GM21786 (cell line): ENCODE measurements around the gene EXOC8.

Source experiments
- ATAC-seq: cut with Tn5 transposase; IDR thresholded peaks from one replicate; pipeline ENCODE4 v1.9.1; 2021; ENCODE audit not compliant: unreplicated experiment

The EXOC8 gene

GRCh38 chr1:231337472-231338269 is at the start of gene EXOC8:
Gene EXOC8, minus strand, starts transcription at chr1:231337852. Its CDS starts 107 bp downstream, at chr1:231337745.
- peak; percentile 70 for ATAC-seq

GRCh38 chr1:231386466-231386865 is 48.8 kb upstream of the EXOC8 start:
- no peak for ATAC-seq

- no peak for ATAC-seq
Measured at GRCh38 chr1:231385416-231385748, 47.7 kb upstream of the EXOC8 start.

- no peak for ATAC-seq
Measured at GRCh38 chr1:231384696-231385415, 47.2 kb upstream of the EXOC8 start.

GRCh38 chr1:231383159-231383860 is 45.7 kb upstream of the EXOC8 start:
- no peak for ATAC-seq

GRCh38 chr1:231382426-231382825 is 44.8 kb upstream of the EXOC8 start:
- ATAC-seq = no peak

GRCh38 chr1:231381729-231382128 is 44.1 kb upstream of the EXOC8 start:
- no peak for ATAC-seq

- ATAC-seq = peak; percentile 70
Measured at GRCh38 chr1:231376875-231377549, 39.4 kb upstream of the EXOC8 start.

- ATAC-seq = no peak
Measured at GRCh38 chr1:231376101-231376500, 38.4 kb upstream of the EXOC8 start.

GRCh38 chr1:231374394-231374793 is 36.7 kb upstream of the EXOC8 start:
- ATAC-seq = no peak

GRCh38 chr1:231372501-231372900 is 34.8 kb upstream of the EXOC8 start:
- ATAC-seq = no peak

GRCh38 chr1:231369282-231369681 is 31.6 kb upstream of the EXOC8 start:
- ATAC-seq = no peak

- no peak for ATAC-seq
Measured at GRCh38 chr1:231364192-231364591, 26.5 kb upstream of the EXOC8 start.

GRCh38 chr1:231363624-231364023 is 26.0 kb upstream of the EXOC8 start:
- ATAC-seq = no peak

- no peak for ATAC-seq
Measured at GRCh38 chr1:231362325-231362724, 24.7 kb upstream of the EXOC8 start.

GRCh38 chr1:231359113-231359512 is 21.5 kb upstream of the EXOC8 start:
- no peak for ATAC-seq

- peak; percentile 86 for ATAC-seq
Measured at GRCh38 chr1:231357831-231358354, 20.2 kb upstream of the EXOC8 start.

GRCh38 chr1:231357187-231357772 is 19.6 kb upstream of the EXOC8 start:
- ATAC-seq = no peak

GRCh38 chr1:231355171-231355570 is 17.5 kb upstream of the EXOC8 start:
- ATAC-seq = no peak

- ATAC-seq = no peak
Measured at GRCh38 chr1:231354330-231355020, 16.8 kb upstream of the EXOC8 start.
